Kidney glomerular epithelial cell (primary cell): ENCODE measurements around the gene GULP1.

Experiments used
- DNase-seq: peaks from one replicate; lab custom pipeline; 2025; lab: John Stamatoyannopoulos, UW

Gene GULP1

DNA sequence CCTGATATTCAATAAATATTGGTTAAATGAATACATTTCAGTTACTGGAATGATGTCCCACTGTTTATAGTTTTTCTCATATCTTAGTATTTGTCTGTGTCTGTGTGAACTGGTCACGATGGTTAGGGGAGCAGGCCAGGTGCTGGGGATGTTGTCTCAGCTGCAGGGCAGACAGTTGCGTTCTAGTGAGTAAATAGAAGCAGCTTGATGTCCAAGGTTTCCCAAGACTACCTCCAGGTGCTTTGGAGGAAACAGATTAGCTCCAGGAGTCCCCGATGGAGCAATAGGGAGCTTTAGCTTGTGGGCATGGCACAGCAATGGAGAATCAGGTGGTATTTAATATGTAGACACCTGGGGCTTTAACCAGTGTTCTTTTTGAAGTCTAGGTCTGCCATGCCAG lies 75.5 kb downstream of the GULP1 start:
- DNase-seq = no peak

DNA sequence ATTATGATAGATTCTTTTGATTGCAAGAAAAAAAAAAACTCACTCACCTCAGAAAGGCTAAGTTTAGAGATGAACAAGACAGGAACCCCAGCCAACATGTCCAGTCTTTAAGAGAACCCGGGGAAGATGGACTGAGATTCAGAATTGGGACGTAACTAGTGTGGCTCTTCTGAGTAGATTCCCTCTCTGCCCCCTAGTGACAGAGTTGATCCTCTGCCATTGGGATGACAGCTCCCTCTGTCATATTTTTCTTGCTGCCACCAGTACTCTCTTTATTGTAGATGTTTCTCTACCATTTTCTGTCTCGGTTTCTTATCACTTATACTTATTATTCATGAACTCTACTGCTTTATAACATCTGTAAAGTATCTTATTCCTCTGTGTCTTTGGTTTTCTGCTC lies 77.7 kb downstream of the GULP1 start:
- no peak for DNase-seq

DNA sequence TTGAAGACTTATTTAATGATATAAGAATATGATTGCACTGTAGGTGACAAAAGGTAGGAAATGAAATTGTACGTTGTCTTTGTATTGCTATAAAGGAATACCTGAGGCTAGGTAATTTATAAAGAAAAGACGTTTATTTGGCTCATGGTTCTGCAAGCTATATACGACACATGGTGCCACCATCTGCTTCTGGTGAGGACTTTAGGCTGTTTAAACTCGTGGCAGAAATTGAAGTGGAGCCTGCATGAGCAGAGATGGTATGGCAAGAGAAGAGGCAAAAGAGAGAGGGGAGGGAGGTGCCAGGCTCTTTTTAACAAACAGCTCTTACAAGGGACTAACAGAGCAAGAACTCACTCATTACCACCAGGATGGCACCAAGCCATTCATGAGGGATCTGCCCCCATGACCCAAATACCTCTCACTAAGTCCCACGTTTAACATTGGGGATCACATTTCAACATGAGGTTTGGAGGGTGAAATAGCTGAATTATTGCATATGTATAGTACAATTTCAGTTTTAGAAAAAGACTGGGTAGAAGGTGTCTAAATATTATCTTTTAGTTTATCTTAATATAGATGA lies 86.8 kb downstream of the GULP1 start:
- no peak for DNase-seq

DNA sequence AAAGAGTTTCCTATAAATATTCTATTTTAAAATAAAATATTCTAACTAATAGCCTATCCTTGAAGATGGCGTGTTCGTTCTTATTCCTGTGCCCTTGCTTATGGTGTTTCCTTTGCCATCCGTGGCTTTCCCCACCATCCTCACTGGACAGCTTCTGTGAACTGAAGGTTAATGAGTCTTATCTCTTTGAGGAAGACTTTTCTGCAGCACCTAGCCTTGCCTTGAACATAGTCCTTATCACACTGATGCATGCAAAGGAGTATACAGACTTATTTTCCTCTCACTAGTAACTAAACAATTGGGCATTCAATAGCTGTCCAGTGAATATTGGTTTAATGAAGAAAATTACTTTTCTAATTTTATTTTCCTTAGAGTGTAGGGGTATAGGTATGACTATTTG lies 88.1 kb downstream of the GULP1 start:
- no peak for DNase-seq

DNA sequence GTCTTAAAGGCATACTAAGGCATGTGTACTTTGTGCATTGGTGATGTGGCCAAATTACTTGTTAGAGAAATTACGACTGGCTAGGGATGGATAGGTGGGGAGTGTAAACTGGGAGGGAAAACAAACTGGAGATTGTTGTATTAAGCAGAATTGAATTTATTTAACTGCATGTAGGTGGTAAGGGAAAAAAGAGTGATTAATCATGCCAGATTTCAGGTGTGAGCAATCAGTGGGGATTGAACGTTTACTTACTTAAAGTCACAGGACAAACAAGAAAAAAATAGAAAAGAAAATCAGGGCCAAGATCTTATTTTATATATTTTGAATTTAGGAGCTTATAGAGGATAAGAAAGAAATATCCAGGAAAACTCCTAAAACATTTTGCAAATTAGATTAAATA lies 88.6 kb downstream of the GULP1 start:
- DNase-seq = no peak

DNA sequence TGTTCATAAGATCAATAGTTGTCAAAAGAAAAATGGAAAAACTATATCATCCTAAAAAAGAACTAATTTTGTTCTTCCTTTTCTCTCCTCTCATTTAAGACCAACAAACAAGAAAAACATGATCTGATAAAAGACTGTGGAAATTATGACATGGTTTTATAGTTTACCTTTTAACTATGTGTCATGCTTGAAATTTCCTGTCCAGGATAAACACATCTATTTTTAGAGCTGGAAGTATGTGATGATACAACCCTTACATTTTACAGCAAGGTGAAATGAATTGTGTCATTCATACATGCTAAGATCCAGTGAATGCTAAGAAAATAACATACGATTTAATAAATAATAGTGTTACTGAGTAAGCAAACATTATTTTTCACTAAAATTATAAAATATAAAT lies 89.9 kb downstream of the GULP1 start:
- peak; percentile 90 for DNase-seq

DNA sequence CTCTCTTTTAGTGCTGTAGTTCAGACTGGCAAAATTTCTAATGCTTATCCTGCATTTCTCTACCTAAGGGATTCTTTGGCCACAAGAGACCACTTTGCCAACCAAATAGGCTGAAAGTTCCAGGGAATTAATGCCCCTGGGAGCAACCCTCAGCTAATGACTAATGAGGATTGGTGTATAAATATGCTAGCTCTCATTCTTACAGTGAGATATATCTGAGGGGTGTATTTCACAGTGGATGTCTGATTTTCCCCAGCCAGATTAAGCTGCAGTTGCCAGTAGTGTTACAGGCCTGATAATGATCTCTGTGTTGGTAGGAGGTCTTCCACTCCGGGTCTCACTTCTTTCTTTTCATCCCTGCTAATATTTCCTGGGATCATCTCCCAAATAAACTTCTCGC lies 90.4 kb downstream of the GULP1 start:
- peak; percentile 66 for DNase-seq

DNA sequence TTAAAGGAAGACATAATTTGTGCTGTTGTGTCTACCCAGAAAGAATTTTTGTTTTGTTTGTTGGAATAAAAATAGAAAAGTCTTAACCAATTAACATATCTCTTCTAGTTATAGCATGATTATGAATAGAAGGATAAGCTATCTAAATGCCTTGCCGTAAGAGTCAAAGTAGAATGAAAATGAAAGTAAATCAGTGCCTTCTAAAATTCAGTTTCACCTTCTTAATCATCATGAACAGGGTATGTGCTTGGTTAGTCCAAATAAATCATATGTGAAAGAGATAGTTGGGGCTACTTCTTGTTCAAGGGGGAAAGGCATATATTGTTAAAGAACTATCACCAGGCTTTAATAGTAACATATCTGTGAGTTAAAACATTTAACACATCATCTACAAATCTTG lies 91.5 kb downstream of the GULP1 start:
- DNase-seq = peak; percentile 17

DNA sequence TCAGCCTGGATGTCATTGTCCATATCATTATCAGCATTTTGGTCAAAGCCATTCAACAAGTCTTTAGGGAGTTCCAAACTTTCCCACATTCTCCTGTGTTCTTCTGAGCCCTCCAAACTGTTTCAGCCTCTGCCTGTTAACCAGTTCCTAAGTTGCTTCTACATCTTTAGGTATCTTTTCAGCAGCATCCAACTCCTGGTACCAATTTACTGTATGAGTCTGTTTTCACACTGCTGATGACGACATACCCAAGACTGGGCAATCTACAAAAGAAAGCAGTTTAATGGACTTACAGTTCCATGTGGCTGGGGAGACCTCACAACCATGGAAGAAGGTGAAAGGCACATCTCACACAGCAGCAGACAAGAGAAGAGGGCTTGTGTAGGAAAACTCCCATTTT lies 94.2 kb downstream of the GULP1 start:
- no peak for DNase-seq

DNA sequence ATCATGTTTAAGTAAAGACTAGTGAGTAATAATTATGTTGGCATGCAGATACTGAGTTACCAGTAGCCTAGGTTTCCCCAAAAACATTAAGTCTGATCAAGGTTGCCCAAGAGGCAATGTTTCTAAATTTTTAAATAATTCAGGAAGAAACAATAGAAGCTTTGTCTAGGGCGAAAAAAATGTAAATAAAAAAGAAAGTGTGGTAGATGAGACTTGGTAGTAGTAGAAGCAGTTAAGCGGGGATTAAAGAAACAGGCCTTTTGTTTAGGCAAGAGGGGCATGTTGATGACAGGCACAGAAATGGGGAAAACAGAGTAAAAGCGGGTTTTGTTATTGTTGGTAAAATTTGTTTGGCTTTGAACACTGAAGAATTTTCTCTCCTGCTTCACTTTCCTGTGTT lies 97.2 kb downstream of the GULP1 start:
- DNase-seq = no peak

DNA sequence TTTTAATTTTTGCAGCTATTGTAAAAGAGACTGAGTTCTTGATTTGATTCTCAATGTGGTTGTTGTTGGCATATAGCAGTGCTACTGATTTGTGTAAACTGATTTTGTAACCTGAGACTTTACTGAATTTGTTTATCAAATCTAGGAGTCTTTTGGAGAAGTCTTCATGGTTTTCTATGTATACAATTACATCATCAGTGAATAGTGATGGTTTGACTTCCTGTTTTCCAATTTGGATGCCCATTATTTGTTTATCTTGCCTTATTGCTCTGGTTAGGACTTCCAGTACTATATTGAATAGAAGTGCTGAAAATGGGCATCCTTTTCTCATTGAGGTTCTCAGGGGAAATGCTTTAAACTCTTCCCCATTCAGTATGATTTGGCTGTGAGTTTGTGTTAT lies 99.7 kb downstream of the GULP1 start:
- no peak for DNase-seq

DNA sequence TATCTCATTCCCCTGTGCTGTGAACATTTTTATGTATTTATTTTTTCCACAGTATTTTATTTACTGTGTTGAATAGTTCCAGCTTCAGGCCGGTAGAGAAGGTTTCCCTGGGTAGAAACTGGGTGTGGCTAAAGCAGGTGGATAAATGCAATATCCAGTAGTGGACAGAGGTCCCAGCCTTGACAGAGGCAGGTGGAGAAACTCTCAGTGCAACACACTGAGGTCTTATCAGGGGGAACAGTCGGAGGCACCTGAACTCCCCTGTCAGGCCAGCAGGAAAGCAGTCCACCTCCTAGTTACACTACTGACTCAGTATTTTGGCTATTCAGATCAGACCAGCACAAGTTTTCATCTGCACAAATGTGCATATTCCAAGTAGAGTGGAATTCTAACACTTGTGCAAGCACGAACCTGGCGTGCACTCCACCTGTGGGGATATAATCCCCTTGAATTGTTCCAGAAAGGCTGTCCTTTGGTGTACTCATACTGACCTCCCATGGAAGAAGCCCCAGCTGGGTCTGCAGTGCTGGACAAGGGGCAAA lies 103.3 kb downstream of the GULP1 start:
- no peak for DNase-seq

DNA sequence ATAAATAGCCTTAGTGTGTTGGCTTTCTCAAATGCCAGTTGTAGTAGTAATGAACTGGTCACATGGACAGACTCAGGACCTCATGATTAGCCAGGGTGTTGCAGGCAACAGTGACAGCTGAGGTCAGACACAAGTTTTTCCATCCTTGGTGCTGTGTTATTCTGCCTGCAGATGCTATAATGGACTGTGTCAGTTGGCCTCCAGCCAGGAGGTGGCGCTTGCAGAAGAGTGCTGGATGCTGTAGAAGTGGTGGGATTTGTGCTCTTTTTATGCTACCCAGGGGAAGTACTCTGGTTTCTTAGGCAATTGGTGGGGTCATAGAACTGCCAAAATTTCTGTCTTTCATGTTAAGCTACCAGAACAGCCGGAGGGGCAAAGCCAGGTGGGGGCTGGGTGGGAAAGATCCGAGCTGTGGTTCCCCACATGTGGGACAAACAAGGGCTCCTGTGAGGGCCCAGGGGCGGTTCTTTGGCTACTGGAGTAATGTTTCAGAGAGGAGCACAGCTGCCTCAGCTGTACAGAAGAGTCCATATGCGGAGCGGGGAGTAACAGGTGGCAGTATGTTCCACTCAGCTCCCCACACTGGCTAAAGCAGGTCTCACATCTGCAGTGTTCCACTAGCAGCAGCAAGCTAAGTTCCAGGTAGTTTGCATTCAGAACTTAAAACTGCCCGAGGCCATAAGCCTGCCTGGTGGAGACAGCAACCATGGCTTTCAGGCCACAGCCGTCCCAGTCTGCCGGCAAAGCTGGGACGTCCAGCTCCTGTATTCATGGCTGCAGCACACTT lies 104.4 kb downstream of the GULP1 start:
- no peak for DNase-seq

DNA sequence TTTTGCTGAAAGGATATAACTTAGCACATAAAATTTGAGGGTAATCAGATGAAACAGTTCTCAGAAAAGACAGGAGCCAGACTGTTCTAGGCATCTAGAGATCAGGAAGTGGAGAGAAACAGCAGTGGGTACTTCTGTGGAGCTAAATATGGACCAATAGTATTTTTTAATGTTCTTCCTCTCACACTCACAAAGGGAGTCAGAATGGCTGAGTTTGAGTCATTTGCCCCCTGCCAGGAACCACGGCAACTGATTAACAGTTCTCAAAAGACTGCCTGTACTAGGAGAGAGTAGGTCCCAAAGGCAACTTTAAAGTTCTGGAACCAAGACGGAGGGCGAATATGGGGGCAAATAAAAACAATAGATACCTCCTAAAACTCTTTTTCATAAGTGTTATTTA lies 107.5 kb downstream of the GULP1 start:
- DNase-seq = peak; percentile 79

DNA sequence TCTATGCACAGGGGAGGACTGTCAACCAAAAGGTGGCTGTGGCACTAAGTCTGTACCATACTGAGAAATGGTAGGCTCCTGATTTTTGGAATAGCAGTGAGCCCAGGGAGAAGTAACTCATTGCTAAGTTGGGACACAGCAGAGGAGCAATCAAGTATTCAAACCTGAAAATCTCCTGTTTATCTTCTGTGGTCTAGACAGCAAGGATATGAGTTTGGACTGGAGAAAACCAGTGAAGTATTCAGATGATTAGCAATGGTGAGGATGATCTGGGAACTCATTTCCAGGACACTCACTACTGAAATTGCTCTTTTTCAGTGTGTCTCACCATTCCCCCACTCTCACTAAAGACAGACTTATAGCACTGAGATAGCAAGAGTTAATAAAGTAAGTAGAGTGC lies 112.0 kb downstream of the GULP1 start:
- DNase-seq = no peak

DNA sequence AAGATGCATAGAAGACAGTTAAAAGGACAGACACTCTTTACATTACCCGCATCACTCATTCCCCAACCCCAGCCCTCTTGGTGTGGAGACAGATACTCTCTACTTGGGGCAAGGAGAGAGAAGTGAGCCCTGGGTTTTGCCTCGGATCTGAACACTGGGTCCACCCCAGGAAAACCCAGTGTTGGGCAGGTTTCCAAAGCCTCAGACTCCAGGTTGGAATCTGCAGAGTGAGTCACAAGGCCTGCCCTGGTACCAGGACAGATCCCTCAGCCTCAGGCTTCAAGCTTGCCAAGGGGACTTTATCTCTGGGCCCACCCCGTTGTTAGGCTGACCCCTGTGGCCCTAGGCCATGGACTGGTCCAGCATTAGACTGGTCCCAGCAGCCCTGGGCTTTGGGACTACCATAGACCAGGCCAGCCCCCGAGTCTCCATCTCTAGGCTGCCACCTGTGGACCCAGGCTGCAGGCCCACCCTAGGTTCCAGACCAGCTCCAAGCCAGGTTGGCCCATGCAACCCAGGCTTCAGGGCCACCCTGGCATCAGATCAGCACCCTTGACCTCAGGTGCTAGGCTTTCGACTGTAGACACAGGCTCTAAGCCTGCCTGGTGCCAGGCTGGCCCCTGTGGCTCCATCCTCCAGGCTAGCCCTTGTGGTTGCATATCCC lies 112.8 kb downstream of the GULP1 start:
- peak; percentile 30 for DNase-seq

DNA sequence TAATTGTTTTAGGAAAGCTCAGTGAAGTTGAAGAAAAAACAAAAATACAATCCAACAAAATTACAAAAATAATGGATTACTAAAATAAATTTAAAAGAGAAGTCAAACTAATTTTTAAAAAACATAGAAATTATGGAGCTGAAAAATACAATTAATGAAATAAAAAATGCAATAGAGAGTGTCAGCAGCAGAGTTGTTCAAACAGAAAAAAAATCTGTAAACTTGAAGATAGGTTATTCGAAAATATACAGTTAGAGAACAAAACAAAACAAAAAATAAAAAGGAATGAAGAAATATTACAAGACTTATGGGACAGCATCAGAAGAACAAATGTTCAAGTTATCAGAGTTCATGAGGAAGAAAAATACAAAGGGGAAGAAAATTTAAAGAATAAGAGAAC lies 114.7 kb downstream of the GULP1 start:
- DNase-seq = no peak

DNA sequence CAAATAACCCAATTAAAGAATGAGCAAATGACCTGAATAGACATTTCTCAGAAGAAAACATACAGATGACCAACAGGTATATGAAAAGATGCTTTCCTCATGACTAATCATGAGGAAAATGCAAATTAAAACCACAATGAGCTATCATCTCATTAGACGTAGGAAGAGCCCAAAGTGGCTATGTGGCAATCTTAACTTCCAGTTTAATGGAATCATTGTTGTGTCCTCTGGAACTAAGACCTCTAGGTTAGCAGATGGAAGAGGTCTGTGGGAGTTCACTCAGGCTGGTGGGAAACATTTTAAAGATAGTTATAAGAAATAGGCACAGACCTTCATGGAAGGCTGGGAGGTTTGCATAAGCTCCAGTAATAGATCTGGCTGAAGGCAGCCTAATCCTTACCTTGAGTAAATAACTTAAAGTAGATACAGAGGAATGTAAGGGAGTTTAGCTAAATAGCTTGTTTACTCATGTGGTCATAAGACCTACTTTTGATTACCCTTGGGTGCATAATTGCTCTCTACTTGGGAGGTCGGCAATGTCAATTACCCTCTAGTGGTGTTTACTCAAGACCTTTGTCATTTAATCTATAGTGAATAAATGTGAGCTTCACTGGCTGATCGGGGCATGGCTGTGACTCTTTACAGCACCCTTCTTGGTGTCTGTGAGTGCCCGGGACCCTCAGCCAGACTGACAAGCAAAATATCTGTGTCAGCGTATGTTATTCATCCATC lies 119.0 kb downstream of the GULP1 start:
- no peak for DNase-seq

DNA sequence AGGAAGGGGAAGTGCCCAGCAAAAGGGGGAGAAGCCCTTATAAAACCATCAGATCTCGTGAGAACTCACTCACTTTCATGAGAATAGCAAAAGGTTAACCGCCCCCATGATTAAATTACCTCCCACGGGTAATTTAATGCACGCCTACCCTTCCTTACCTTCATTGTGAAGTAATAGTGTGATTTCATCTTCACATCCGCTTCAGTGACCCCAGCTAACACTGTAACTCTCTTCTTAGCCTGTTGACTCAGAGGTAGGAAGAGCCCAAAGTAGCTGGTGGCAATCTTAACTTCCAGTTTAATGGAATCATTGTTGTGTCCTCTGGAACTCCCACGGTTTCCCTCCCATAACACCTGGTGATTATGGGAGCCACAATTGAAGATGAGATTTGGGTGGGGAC lies 120.5 kb downstream of the GULP1 start:
- DNase-seq = no peak

DNA sequence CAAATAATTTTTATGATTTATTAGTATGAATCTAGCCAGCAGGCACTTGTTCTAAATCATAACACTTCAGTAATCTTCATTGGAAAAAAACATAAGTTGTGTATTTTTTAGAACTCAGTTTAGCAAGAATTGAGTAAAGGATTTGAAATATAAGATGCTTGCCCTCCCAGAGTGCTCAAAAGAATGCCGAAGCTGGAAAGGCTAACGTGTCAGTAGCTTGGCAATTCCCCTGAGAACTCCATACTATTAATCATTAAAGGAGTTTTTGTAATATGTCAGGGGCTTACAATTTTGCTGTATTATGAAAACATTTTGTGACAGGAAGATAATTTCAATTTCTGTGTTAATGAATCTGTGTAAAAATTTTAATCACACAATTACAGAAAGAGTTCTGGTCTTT lies 122.7 kb downstream of the GULP1 start:
- peak; percentile 81 for DNase-seq

DNA sequence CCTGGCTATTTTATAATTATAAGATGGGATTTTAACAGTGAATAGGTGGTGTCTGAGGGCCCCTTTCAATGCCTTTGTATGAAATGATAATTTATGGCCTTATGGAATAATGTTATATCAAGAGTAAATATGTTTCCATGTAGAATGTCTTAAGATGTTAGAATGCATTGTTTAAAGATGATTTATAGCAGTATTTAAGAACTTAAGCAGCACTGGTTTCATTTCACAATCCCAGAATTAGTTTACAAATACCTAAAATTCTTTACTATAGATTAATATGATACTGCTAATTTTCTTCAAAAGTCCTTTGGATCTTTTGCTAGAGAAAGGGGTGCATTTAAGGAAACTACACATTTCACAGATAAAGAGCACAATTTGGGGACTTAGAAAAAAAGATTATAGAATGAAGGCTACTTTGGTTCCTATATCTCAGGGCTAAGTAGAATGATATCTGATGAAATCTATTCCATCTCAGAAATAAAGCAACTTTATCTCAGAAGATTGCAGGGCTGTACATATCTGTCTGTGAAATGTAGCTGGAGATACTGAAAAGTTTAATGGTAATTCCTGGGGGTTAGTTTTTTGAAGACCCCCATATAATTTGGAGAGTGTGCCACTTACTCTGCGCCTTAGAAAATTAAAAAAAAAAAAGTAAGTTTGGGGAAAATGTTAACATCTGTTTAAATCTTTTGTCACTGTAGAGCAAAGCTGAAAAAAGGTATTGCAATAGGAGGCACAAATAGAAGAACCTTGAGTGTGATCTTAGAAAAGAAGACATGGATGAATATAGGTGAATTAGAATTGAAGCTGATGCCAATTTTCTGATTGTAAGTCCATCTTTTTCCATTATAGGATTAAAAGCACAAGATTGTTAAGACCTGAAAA lies 123.4 kb downstream of the GULP1 start:
- no peak for DNase-seq

DNA sequence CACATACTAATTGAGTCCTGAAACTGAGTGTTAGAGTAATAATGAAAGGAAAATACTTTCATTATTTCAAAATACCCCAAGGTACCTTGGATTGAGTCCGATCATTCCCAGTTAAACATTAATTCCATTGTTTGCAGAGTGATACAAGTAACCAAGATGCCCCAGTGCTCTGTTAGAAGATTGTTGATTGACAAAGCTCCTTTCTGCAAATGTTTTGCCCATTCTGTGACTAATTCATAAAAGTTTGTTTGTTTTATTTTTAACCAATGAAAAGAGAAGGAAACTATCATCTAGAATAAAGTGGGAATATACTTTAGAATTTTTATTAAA lies 124.0 kb downstream of the GULP1 start:
- DNase-seq = peak; percentile 81
